NB4 (cell line): Measurements from ENCODE around the gene GDAP1L1.

Experiments
- DNase-seq: peaks from one replicate; pipeline ENCODE4 v3.0.0; 2010; ENCODE audit warnings: low read depth
- H3K4me3 ChIP-seq: one replicate; pipeline ENCODE4 v1.5.1; 2011; ENCODE audit warnings: mild to moderate bottlenecking, low read depth, low read length, moderate library complexity
- CTCF ChIP-seq: IDR thresholded peaks from one replicate; pipeline ENCODE4 v1.5.1; 2012; ENCODE audit warnings: low read depth, low read length
- MAX ChIP-seq: IDR thresholded peaks from 2 replicates; pipeline ENCODE4 v1.6.1; 2011; ENCODE audit warnings: low read depth, low read length
- MYC ChIP-seq: IDR thresholded peaks from 2 replicates; pipeline ENCODE4 v1.6.1; 2011; ENCODE audit warnings: low read depth, low read length
- POLR2A ChIP-seq: IDR thresholded peaks from 2 replicates; pipeline ENCODE4 v1.6.1; 2011; ENCODE audit warnings: mild to moderate bottlenecking; ENCODE audit not compliant: insufficient read length; ENCODE audit errors: extremely low read depth

The GDAP1L1 gene

GRCh38 chr20:44208770-44209169, 38.3 kb upstream of the GDAP1L1 start:
- peak overlapping the region; percentile 94 for H3K4me3 ChIP-seq
- no peak for DNase-seq
- TF ChIP-seq MAX (no peak), MYC (no peak), CTCF (no peak), POLR2A (no peak)

- peak; percentile 72 for DNase-seq
- peak overlapping the region; percentile 94 for H3K4me3 ChIP-seq
- TF ChIP-seq MAX: no peak
- TF ChIP-seq CTCF: no peak
- no peak for TF ChIP-seq MYC
- TF ChIP-seq POLR2A: no peak
Measured at GRCh38 chr20:44209686-44210405, 37.3 kb upstream of the GDAP1L1 start.

- peak within 1 kb of the TSS; percentile 94 for H3K4me3 ChIP-seq
- peak; percentile 100 for TF ChIP-seq MAX
- peak; percentile 53 for TF ChIP-seq POLR2A
- no peak for TF ChIP-seq CTCF
- TF ChIP-seq MYC: peak; percentile 99
- peak; percentile 97 for DNase-seq
Measured at GRCh38 chr20:44210406-44211176, 36.5 kb upstream of the GDAP1L1 start, which contains the start of gene OSER1. OSER1 (minus strand) TSS chr20:44210771; CDS start chr20:44206957, 3,814 bp downstream.

- H3K4me3 ChIP-seq: peak overlapping the region; percentile 83
- DNase-seq: peak; percentile 26
- TF ChIP-seq MAX (no peak), MYC (no peak), CTCF (no peak), POLR2A (no peak)
Measured at GRCh38 chr20:44211177-44212039, 35.7 kb upstream of the GDAP1L1 start.

- no peak for TF ChIP-seq CTCF
- DNase-seq: no peak
- H3K4me3 ChIP-seq: no peak overlapping the region
Measured at GRCh38 chr20:44212792-44213191, 34.3 kb upstream of the GDAP1L1 start.
